HCT116 (cell line): ENCODE results near the gene OR56A4.

Source experiments
- EGR1 ChIP-seq: IDR thresholded peaks from 2 replicates; pipeline ENCODE4 v1.6.1; 2012; ENCODE audit warnings: low read depth
- EZH2 ChIP-seq: fragments of 200-600 bp; sonication (generic); IDR thresholded peaks from 2 replicates; pipeline ENCODE4 v1.6.1; 2017; ENCODE audit warnings: antibody characterized with exemption, mixed run types
- EZH2phosphoT487 ChIP-seq: fragments of 200-600 bp; IDR thresholded peaks from 2 replicates; pipeline ENCODE4 v1.6.1; 2018; ENCODE audit warnings: antibody characterized with exemption, borderline replicate concordance
- POLR2A ChIP-seq: IDR thresholded peaks from 2 replicates; pipeline ENCODE4 v1.7.0; 2011; ENCODE audit warnings: borderline replicate concordance; ENCODE audit not compliant: insufficient read depth, insufficient read length; ENCODE audit errors: extremely low read depth
- POLR2AphosphoS5 ChIP-seq: IDR thresholded peaks from 2 replicates; pipeline ENCODE4 v1.6.1; 2011; ENCODE audit warnings: mild to moderate bottlenecking, low read depth, low read length, moderate library complexity
- RAD21 ChIP-seq: IDR thresholded peaks from 2 replicates; pipeline ENCODE4 v1.6.1; 2012; ENCODE audit warnings: low read depth, mild to moderate bottlenecking
- SP1 ChIP-seq: IDR thresholded peaks from 2 replicates; pipeline ENCODE4 v1.6.1; 2012; ENCODE audit warnings: low read depth
- SRF ChIP-seq: IDR thresholded peaks from 2 replicates; pipeline ENCODE4 v1.6.1; 2012; ENCODE audit warnings: low read depth
- ZFX ChIP-seq: fragments of 450-650 bp; IDR thresholded peaks from 2 replicates; pipeline ENCODE4 v1.6.1; 2017
- TF ChIP-seq, protein P1 (sequence below), 3 experiments: fragments of 200-600 bp in 1 of 3; sonication (generic) in 1 of 3; IDR thresholded peaks in 2 of 3; conservative IDR thresholded peaks in 1 of 3; 2 replicates each; pipeline ENCODE4 v1.5.1; 2012 to 2017; ENCODE audit warnings: low read depth in 2 of 3, low read length in 2 of 3, antibody characterized with exemption in 1 of 3, borderline replicate concordance in 1 of 3, control low read depth in 1 of 3, mild to moderate bottlenecking in 1 of 3, mixed read lengths in 1 of 3, mixed run types in 1 of 3, moderate library complexity in 1 of 3; ENCODE audit not compliant: insufficient read depth in 1 of 3
- TF ChIP-seq, protein P2 (sequence below): IDR thresholded peaks from 2 replicates; pipeline ENCODE4 v1.6.1; 2012
- TF ChIP-seq, protein P3 (sequence below): IDR thresholded peaks from 2 replicates; pipeline ENCODE4 v1.6.1; 2012; ENCODE audit warnings: low read depth

GRCh38 chr11:6052374-6052773 lies 45.6 kb upstream of the OR56A4 start:
- no peak for TF ChIP-seq POLR2AphosphoS5
- no peak for TF ChIP-seq EZH2
- TF ChIP-seq, protein P1, sequence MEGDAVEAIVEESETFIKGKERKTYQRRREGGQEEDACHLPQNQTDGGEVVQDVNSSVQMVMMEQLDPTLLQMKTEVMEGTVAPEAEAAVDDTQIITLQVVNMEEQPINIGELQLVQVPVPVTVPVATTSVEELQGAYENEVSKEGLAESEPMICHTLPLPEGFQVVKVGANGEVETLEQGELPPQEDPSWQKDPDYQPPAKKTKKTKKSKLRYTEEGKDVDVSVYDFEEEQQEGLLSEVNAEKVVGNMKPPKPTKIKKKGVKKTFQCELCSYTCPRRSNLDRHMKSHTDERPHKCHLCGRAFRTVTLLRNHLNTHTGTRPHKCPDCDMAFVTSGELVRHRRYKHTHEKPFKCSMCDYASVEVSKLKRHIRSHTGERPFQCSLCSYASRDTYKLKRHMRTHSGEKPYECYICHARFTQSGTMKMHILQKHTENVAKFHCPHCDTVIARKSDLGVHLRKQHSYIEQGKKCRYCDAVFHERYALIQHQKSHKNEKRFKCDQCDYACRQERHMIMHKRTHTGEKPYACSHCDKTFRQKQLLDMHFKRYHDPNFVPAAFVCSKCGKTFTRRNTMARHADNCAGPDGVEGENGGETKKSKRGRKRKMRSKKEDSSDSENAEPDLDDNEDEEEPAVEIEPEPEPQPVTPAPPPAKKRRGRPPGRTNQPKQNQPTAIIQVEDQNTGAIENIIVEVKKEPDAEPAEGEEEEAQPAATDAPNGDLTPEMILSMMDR (IDR thresholded peaks at IDR 0.05 in 2 of 3, conservative IDR thresholded peaks at IDR 0.05 in 1 of 3; ENCODE audit: borderline replicate concordance in 1 of 3, insufficient read depth in 1 of 3, low read depth in 2 of 3, low read length in 2 of 3) = no peak
- TF ChIP-seq, protein P2, sequence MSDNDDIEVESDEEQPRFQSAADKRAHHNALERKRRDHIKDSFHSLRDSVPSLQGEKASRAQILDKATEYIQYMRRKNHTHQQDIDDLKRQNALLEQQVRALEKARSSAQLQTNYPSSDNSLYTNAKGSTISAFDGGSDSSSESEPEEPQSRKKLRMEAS = no peak
- no peak for TF ChIP-seq RAD21
- TF ChIP-seq EGR1 = no peak
- TF ChIP-seq SRF = no peak
- no peak for TF ChIP-seq EZH2phosphoT487
- no peak for TF ChIP-seq POLR2A
- no peak for TF ChIP-seq ZFX
- TF ChIP-seq, protein P3, sequence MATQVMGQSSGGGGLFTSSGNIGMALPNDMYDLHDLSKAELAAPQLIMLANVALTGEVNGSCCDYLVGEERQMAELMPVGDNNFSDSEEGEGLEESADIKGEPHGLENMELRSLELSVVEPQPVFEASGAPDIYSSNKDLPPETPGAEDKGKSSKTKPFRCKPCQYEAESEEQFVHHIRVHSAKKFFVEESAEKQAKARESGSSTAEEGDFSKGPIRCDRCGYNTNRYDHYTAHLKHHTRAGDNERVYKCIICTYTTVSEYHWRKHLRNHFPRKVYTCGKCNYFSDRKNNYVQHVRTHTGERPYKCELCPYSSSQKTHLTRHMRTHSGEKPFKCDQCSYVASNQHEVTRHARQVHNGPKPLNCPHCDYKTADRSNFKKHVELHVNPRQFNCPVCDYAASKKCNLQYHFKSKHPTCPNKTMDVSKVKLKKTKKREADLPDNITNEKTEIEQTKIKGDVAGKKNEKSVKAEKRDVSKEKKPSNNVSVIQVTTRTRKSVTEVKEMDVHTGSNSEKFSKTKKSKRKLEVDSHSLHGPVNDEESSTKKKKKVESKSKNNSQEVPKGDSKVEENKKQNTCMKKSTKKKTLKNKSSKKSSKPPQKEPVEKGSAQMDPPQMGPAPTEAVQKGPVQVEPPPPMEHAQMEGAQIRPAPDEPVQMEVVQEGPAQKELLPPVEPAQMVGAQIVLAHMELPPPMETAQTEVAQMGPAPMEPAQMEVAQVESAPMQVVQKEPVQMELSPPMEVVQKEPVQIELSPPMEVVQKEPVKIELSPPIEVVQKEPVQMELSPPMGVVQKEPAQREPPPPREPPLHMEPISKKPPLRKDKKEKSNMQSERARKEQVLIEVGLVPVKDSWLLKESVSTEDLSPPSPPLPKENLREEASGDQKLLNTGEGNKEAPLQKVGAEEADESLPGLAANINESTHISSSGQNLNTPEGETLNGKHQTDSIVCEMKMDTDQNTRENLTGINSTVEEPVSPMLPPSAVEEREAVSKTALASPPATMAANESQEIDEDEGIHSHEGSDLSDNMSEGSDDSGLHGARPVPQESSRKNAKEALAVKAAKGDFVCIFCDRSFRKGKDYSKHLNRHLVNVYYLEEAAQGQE = no peak
- no peak for TF ChIP-seq SP1
